ENCODE results near the gene CACFD1.

The CACFD1 gene

DNA sequence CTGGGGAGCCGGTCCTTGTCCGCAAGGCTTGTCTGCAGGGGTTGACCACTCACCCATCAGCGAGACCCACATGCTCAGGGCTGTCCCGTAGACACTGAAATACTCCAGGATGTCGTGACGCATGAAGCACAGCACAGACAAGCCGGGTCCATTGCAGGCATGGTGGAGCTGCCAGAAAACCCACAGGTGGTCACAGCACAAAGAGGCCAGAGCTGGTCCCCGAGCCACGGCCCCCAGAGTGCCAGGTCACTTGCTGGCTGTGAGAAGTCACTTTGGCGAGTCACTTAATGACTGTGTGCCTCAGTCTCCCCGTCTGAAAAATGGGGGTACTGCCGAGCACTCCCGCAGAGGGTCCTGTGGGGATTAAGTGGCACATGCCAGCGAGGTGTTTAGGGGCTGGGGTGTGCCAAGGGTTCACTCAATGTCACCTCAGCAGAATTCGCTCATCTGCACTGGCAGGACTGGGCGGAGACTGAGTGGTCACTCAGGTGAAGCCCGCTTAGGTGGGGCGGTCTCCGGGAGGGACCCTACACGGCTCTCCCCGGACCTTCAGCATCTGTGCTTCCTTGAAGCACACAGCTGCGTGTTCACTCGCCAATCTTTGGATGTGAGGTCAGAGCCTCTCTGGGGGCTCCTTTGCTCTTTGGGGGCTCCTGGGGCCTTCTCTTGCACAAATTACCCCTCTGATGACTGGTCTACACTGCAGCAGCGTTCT, 60.5 kb downstream of the CACFD1 start:
- DNase-seq = no peak
